T-cell (primary cell): ENCODE data around the gene PHF10. TPM values are rescaled to one million over a fixed set of nuclear protein-coding genes. Genes with fewer than 3 reads are reported as not detected.

Experiments
- ATAC-seq, 4 experiments: fragments of 200-7000 bp in 3 of 4; fragments of 150-1000 bp in 1 of 4; cut with Tn5 transposase; replicated peaks in 1 of 4; 1 replicate in 3 of 4; 2 replicates in 1 of 4; pipeline ENCODE4 v1.10.0; 2021; ENCODE audit warnings: moderate library complexity in 3 of 4, mild to moderate bottlenecking in 2 of 4, moderate number of reproducible peaks in 1 of 4
- CTCF ChIA-PET, 2 donors: fragments of 300-600 bp; sonication (Branson Sonifier 250); formaldehyde crosslinking; loops; one replicate each; lab custom pipeline; 2022; ENCODE audit warnings: antibody characterized with exemption in 2 of 2; lab: Charles Lee
- POLR2A ChIA-PET, 2 donors: fragments of 300-600 bp; sonication (Branson Sonifier 250); formaldehyde crosslinking; loops; one replicate each; lab custom pipeline; 2022; ENCODE audit warnings: antibody characterized with exemption in 2 of 2; lab: Charles Lee
- DNase-seq, 35 experiments: peaks; one replicate each; pipeline versions ENCODE4 v3.0.0 to v3.0.0-alpha.2; 2013 to 2023
- H3K27ac ChIP-seq: one replicate; pipeline ENCODE4 v1.5.1; 2013; ENCODE audit warnings: low read length
- H3K27me3 ChIP-seq, 2 experiments: replicated peaks in 1 of 2; 1 replicate in 1 of 2; 2 replicates in 1 of 2; pipeline versions ENCODE4 v1.6.1 to v1.7.0; 2013; ENCODE audit warnings: low read length in 1 of 2, mixed read lengths in 1 of 2; ENCODE audit not compliant: control insufficient read depth in 2 of 2, insufficient read depth in 2 of 2; ENCODE audit errors: extremely low read depth in 1 of 2
- H3K36me3 ChIP-seq, 2 donors: 1 replicate in 1 of 2; 2 replicates in 1 of 2; pipeline versions ENCODE4 v1.6.1 to v1.7.0; 2013; ENCODE audit warnings: low read length in 1 of 2; ENCODE audit not compliant: control insufficient read depth in 2 of 2, insufficient read depth in 1 of 2; ENCODE audit errors: extremely low read depth in 1 of 2
- H3K4me1 ChIP-seq, 2 experiments: 1 replicate in 1 of 2; 2 replicates in 1 of 2; pipeline versions ENCODE4 v1.6.1 to v1.7.0; 2013; ENCODE audit warnings: low read length in 2 of 2, mixed read lengths in 1 of 2; ENCODE audit not compliant: insufficient read depth in 2 of 2, control insufficient read depth in 1 of 2; ENCODE audit errors: extremely low read depth in 1 of 2
- H3K4me3 ChIP-seq, 2 donors: 1 replicate in 1 of 2; 2 replicates in 1 of 2; pipeline versions ENCODE4 v1.5.1 to v1.7.0; 2013; ENCODE audit warnings: mild to moderate bottlenecking in 2 of 2, low read length in 1 of 2, moderate library complexity in 1 of 2; ENCODE audit not compliant: control insufficient read depth in 1 of 2; ENCODE audit errors: extremely low read depth in 1 of 2
- H3K9me3 ChIP-seq: 2 replicates; pipeline ENCODE4 v1.7.0; 2013
- H3K27ac Mint-ChIP-seq, 2 donors: one replicate each; pipeline ENCODE4 v1.8.0; 2020 to 2021; ENCODE audit warnings: mild to moderate bottlenecking in 2 of 2, mixed read lengths in 2 of 2
- H3K27me3 Mint-ChIP-seq, 2 donors: one replicate each; pipeline ENCODE4 v1.8.0; 2021 to 2022; ENCODE audit warnings: mixed read lengths in 2 of 2
- H3K36me3 Mint-ChIP-seq: one replicate; pipeline ENCODE4 v1.8.0; 2021; ENCODE audit warnings: mixed read lengths
- H3K4me1 Mint-ChIP-seq, 3 donors: one replicate each; pipeline ENCODE4 v1.8.0; 2020 to 2022; ENCODE audit warnings: mixed read lengths in 3 of 3, mild to moderate bottlenecking in 1 of 3
- H3K4me3 Mint-ChIP-seq, 3 donors: one replicate each; pipeline ENCODE4 v1.8.0; 2020 to 2022; ENCODE audit warnings: mild to moderate bottlenecking in 3 of 3, mixed read lengths in 3 of 3, moderate library complexity in 3 of 3
- H3K9me3 Mint-ChIP-seq, 3 donors: one replicate each; pipeline ENCODE4 v1.8.0; 2020 to 2022; ENCODE audit warnings: mixed read lengths in 3 of 3
- WGBS: methylation state at CpG from one replicate; pipeline ENCODE4 v1.1.5; 2013; ENCODE audit warnings: missing lambda C conversion rate; ENCODE audit not compliant: insufficient coverage; 5-methylcytosine and 5-hydroxymethylcytosine counted together
- total RNA-seq, 35 experiments: library from RNA in 6 of 35; stranded (reverse) in 6 of 35; fragments of 120-200 nt in 1 of 35; gene quantifications; one replicate each; pipeline versions ENCODE4 v1.2.1 to v1.2.4 and lab custom pipeline; 2013 to 2026

Gene PHF10
- total RNA-seq, 5 donors from 2014 or later (not counting 1 experiment from before 2014, with no cell fraction given), result 77.8 to 94.1 (median 85.5) TPM

GRCh38 chr6:169755162-169755561 lies 30.9 kb upstream of the PHF10 start:
- H3K36me3 Mint-ChIP-seq, result peaks cover 37% of the 10 kb centered on the region
- CTCF ChIA-PET, result no interaction called here

GRCh38 chr6:169752074-169752623 lies 27.8 kb upstream of the PHF10 start:
- H3K27ac Mint-ChIP-seq, result peak overlapping the region; percentile 90 to 94
- no peaks in the 10 kb centered on the region for H3K27me3 ChIP-seq
- ATAC-seq, result peak in 2 of 4 experiments; percentile 34 to 37
- H3K36me3 ChIP-seq, result peaks cover 0 to 5% of the 10 kb centered on the region in 2 donors
- peaks cover 20% of the 10 kb centered on the region for H3K36me3 Mint-ChIP-seq
- WGBS, result 20% methylated on average over 14 of the region's 19 CpGs
- H3K9me3 ChIP-seq, result no peaks in the 10 kb centered on the region
- H3K27me3 Mint-ChIP-seq, result no peaks in the 10 kb centered on the region
- CTCF ChIA-PET, result interaction anchor here (0.7 to 1.1 kb wide), 4 partner anchors 34 to 930 kb away, joined by 3 to 4 read pairs (median 3); partner anchors contain the start of gene TBP (in 1 of the 2)
- H3K4me3 ChIP-seq, result peak overlapping the region; percentile 78 to 81
- POLR2A ChIA-PET, result interaction anchor here in 1 of 2 donors (1.2 kb wide), 1 partner anchor 50 kb away, joined by 5 read pairs; the partner anchor contains the start of genes C6orf120 and WDR27
- H3K9me3 Mint-ChIP-seq, result peaks cover 3 to 4% (median 3%) of the 10 kb centered on the region in 3 donors
- peak in 4 of 35 experiments; percentile 3 to 28 (median 8) for DNase-seq
- H3K27ac ChIP-seq, result peak overlapping the region; percentile 91
- peaks cover 12 to 20% of the 10 kb centered on the region in 2 experiments for H3K4me1 ChIP-seq
- peak overlapping the region; percentile 99 for H3K4me3 Mint-ChIP-seq
- H3K4me1 Mint-ChIP-seq, result peaks cover 30 to 40% (median 35%) of the 10 kb centered on the region in 3 donors

More at GRCh38 chr6:169755162-169755561, 30.9 kb upstream of the PHF10 start:
- no peak overlapping the region for H3K4me3 Mint-ChIP-seq
- H3K27ac ChIP-seq, result no peak overlapping the region
- H3K4me1 Mint-ChIP-seq, result peaks cover 25 to 31% (median 26%) of the 10 kb centered on the region in 3 donors
- no peak for DNase-seq
- no peaks in the 10 kb centered on the region for H3K27me3 ChIP-seq
- no peak overlapping the region for H3K27ac Mint-ChIP-seq
- WGBS, result 100% methylated on average over 1 of the region's 6 CpGs
- POLR2A ChIA-PET, result interaction anchor here in 1 of 2 donors (0.6 kb wide), 1 partner anchor 8 kb away, joined by 3 read pairs; no protein-coding TSS in a partner anchor
- H3K9me3 Mint-ChIP-seq, result no peaks in the 10 kb centered on the region
- H3K27me3 Mint-ChIP-seq, result no peaks in the 10 kb centered on the region
- H3K4me3 ChIP-seq, result no peak overlapping the region
- peaks cover 12 to 16% of the 10 kb centered on the region in 2 experiments for H3K4me1 ChIP-seq
- H3K9me3 ChIP-seq, result no peaks in the 10 kb centered on the region
- ATAC-seq, result no peak
- peaks cover 0 to 24% of the 10 kb centered on the region in 2 donors for H3K36me3 ChIP-seq

- under 1% methylated on average over 89 of the region's 90 CpGs for WGBS
- H3K4me3 ChIP-seq, result peak within 1 kb of the TSS; percentile 78 to 81
- H3K27me3 Mint-ChIP-seq, result no peaks in the 10 kb centered on the region
Observed at GRCh38 chr6:169751242-169752073, 27.2 kb upstream of the PHF10 start, which contains the start of the genes DYNLT2 and ERMARD. DYNLT2 (minus strand) TSS chr6:169751572; CDS start chr6:169751458, 114 bp downstream. ERMARD (plus strand) TSS chr6:169751622; CDS start chr6:169751658, 36 bp downstream.

GRCh38 chr6:169746556-169746955 lies 22.3 kb upstream of the PHF10 start:
- H3K36me3 Mint-ChIP-seq, result peaks cover 10% of the 10 kb centered on the region
- WGBS, result 100% methylated on average over 1 of the region's 1 CpG
- no peak overlapping the region for H3K27ac Mint-ChIP-seq
- H3K4me3 ChIP-seq, result no peak overlapping the region
- H3K9me3 ChIP-seq, result no peaks in the 10 kb centered on the region
- DNase-seq, result no peak
- ATAC-seq, result no peak
- peaks cover 3 to 21% (median 5%) of the 10 kb centered on the region in 3 donors for H3K9me3 Mint-ChIP-seq
- H3K4me1 Mint-ChIP-seq, result peaks cover 19 to 20% (median 20%) of the 10 kb centered on the region in 3 donors
- no peak overlapping the region for H3K4me3 Mint-ChIP-seq
- H3K27ac ChIP-seq, result no peak overlapping the region
- H3K27me3 Mint-ChIP-seq, result no peaks in the 10 kb centered on the region
- H3K27me3 ChIP-seq, result no peaks in the 10 kb centered on the region
- ChIA-PET CTCF (no interaction called here), POLR2A (interaction anchor here in 1 of 2 donors (0.6 kb wide), 1 partner anchor 35 kb away, joined by 6 read pairs; no protein-coding TSS in a partner anchor)
- peaks cover 4 to 13% of the 10 kb centered on the region in 2 experiments for H3K4me1 ChIP-seq
- H3K36me3 ChIP-seq, result no peaks in the 10 kb centered on the region

More at GRCh38 chr6:169751242-169752073, 27.2 kb upstream of the PHF10 start, which contains the start of the genes DYNLT2 and ERMARD:
- Mint-ChIP-seq H3K4me1 (peaks cover 30 to 40% (median 35%) of the 10 kb centered on the region in 3 donors), H3K9me3 (peaks cover 3 to 7% (median 5%) of the 10 kb centered on the region in 3 donors), H3K4me3 (peak within 1 kb of the TSS; percentile 99), H3K27ac (peak within 1 kb of the TSS; percentile 99 to 100), H3K36me3 (peaks cover 15% of the 10 kb centered on the region)
- Histone ChIP-seq H3K27me3 (no peaks in the 10 kb centered on the region), H3K9me3 (no peaks in the 10 kb centered on the region), H3K36me3 (no peaks in the 10 kb centered on the region), H3K27ac (peak within 1 kb of the TSS; percentile 91), H3K4me1 (peaks cover 12 to 20% of the 10 kb centered on the region in 2 experiments)
- ChIA-PET POLR2A (interaction anchor here in 1 of 2 donors (1.2 kb wide), 1 partner anchor 49 kb away, joined by 5 read pairs; the partner anchor contains the start of genes C6orf120 and WDR27), CTCF (interaction anchor here (0.9 to 1.1 kb wide), 4 partner anchors 26 to 803 kb away, joined by 3 to 4 read pairs (median 3); partner anchors contain the start of gene TBP (in 1 of the 2))
- ATAC-seq, result peak; percentile 96 to 98 (median 97)
- peak; percentile 86 to 95 (median 92) for DNase-seq

- no CpG with 5 or more reads among the region's 3 CpGs for WGBS
- POLR2A ChIA-PET, result no interaction called here
- H3K27me3 ChIP-seq, result no peaks in the 10 kb centered on the region
- H3K36me3 ChIP-seq, result no peaks in the 10 kb centered on the region
- H3K4me1 ChIP-seq, result peaks cover 0 to 6% of the 10 kb centered on the region in 2 experiments
- no peak overlapping the region for H3K4me3 Mint-ChIP-seq
- peaks cover 3 to 21% (median 5%) of the 10 kb centered on the region in 3 donors for H3K9me3 Mint-ChIP-seq
- DNase-seq, result no peak
- no peak overlapping the region for H3K4me3 ChIP-seq
- H3K27ac Mint-ChIP-seq, result no peak overlapping the region
- H3K4me1 Mint-ChIP-seq, result peaks cover 8 to 12% (median 11%) of the 10 kb centered on the region in 3 donors
- H3K9me3 ChIP-seq, result no peaks in the 10 kb centered on the region
- CTCF ChIA-PET, result no interaction called here
- no peak for ATAC-seq
- no peak overlapping the region for H3K27ac ChIP-seq
- H3K27me3 Mint-ChIP-seq, result no peaks in the 10 kb centered on the region
- peaks cover 10% of the 10 kb centered on the region for H3K36me3 Mint-ChIP-seq
Observed at GRCh38 chr6:169745405-169745804, 21.1 kb upstream of the PHF10 start.
